Thyroid gland (tissue), 4 donors: ENCODE measurements around the gene SMAP2. TPM values are rescaled to one million over a fixed set of nuclear protein-coding genes. Genes with fewer than 3 reads are reported as not detected.

ENCODE experiments used
- DNase-seq, 2 donors: peaks; one replicate each; pipeline ENCODE4 v3.0.0-alpha.2; 2019
- H3K27ac ChIP-seq, 3 donors: fragments of 200-600 bp; sonication (generic); 1 replicate in 2 of 3; 2 replicates in 1 of 3; pipeline ENCODE4 v1.5.1; 2016 to 2019; ENCODE audit warnings: mild to moderate bottlenecking in 1 of 3, moderate library complexity in 1 of 3
- H3K27me3 ChIP-seq: fragments of 200-600 bp; sonication (generic); one replicate; pipeline ENCODE4 v1.5.1; 2019
- H3K36me3 ChIP-seq, 2 donors: fragments of 200-600 bp; sonication (generic); one replicate each; pipeline ENCODE4 v1.5.1; 2016 to 2019
- H3K4me1 ChIP-seq, 2 donors: fragments of 200-600 bp; sonication (generic); one replicate each; pipeline ENCODE4 v1.5.1; 2017 to 2019
- H3K4me3 ChIP-seq, 3 donors: fragments of 200-600 bp; sonication (generic); replicated peaks in 1 of 3; 1 replicate in 2 of 3; 2 replicates in 1 of 3; pipeline ENCODE4 v1.5.1; 2016; ENCODE audit warnings: mild to moderate bottlenecking in 1 of 3
- H3K9me3 ChIP-seq: fragments of 200-600 bp; sonication (generic); one replicate; pipeline ENCODE4 v1.5.1; 2017
- CTCF ChIP-seq, 6 experiments: fragments of 200-600 bp in 3 of 6; fragments of 450-650 bp in 3 of 6; sonication (generic) in 3 of 6; IDR thresholded peaks; one replicate each; pipeline ENCODE4 v1.5.1; 2016 to 2019; ENCODE audit warnings: antibody characterized with exemption in 6 of 6, mild to moderate bottlenecking in 2 of 6, inconsistent platforms in 1 of 6, moderate library complexity in 1 of 6
- POLR2A ChIP-seq, 2 donors: fragments of 450-650 bp; IDR thresholded peaks; one replicate each; pipeline ENCODE4 v1.6.1; 2017; ENCODE audit warnings: antibody characterized with exemption in 2 of 2, mild to moderate bottlenecking in 2 of 2, moderate library complexity in 1 of 2
- WGBS, 2 donors: methylation state at CpG; one replicate each; pipeline ENCODE4 v1.1.5; 2017; 5-methylcytosine and 5-hydroxymethylcytosine counted together
- intact Hi-C: fragments of 100-400 bp; cut with DNase I; formaldehyde crosslinking; loops from one replicate; pipeline ENCODE4 v1.15.1; 2023
- total RNA-seq, 4 donors: library from RNA; depleted of rRNA; stranded (reverse); fragments of >200 nt; gene quantifications; one replicate each; pipeline ENCODE4 v1.2.3, GENCODE V29; 2016

The SMAP2 gene
- total RNA-seq, 4 donors from 2014 or later: 21.9 to 29.3 (median 26.8) TPM

GRCh38 chr1:40414331-40414730 lies 40.8 kb downstream of the SMAP2 start:
- no peak overlapping the region for H3K4me3 ChIP-seq
- H3K4me1 ChIP-seq: no peaks in the 10 kb centered on the region
- no peak overlapping the region for H3K27ac ChIP-seq
- no peak for DNase-seq
- no peak for TF ChIP-seq POLR2A (IDR thresholded peaks at IDR 0.05)
- TF ChIP-seq CTCF (IDR thresholded peaks at IDR 0.05): no peak
- WGBS, 2 donors: 79 to 99% methylated on average over 3 of the region's 3 CpGs
- no peaks in the 10 kb centered on the region for H3K9me3 ChIP-seq
- intact Hi-C loops: no loop called here
- no peaks in the 10 kb centered on the region for H3K27me3 ChIP-seq
- peaks cover 0 to 29% of the 10 kb centered on the region in 2 donors for H3K36me3 ChIP-seq

GRCh38 chr1:40416709-40417108 lies 43.2 kb downstream of the SMAP2 start:
- no peaks in the 10 kb centered on the region for H3K27me3 ChIP-seq
- peaks cover 0 to 29% of the 10 kb centered on the region in 2 donors for H3K36me3 ChIP-seq
- intact Hi-C loops: no loop called here
- H3K4me1 ChIP-seq: no peaks in the 10 kb centered on the region
- H3K9me3 ChIP-seq: no peaks in the 10 kb centered on the region
- no peak overlapping the region for H3K27ac ChIP-seq
- WGBS, 2 donors: 92 to 95% methylated on average over 4 of the region's 4 CpGs
- no peak for DNase-seq
- no peak overlapping the region for H3K4me3 ChIP-seq
- no peak for TF ChIP-seq POLR2A (IDR thresholded peaks at IDR 0.05)
- no peak for TF ChIP-seq CTCF (IDR thresholded peaks at IDR 0.05)

GRCh38 chr1:40421431-40422384 lies 48.2 kb downstream of the SMAP2 start:
- no peak for DNase-seq
- Histone ChIP-seq H3K4me1 (no peaks in the 10 kb centered on the region), H3K27me3 (no peaks in the 10 kb centered on the region), H3K27ac (no peak overlapping the region), H3K9me3 (no peaks in the 10 kb centered on the region), H3K36me3 (peaks cover 0 to 8% of the 10 kb centered on the region in 2 donors), H3K4me3 (no peak overlapping the region)
- intact Hi-C loops: no loop called here
- no peak for TF ChIP-seq CTCF (IDR thresholded peaks at IDR 0.05)
- no peak for TF ChIP-seq POLR2A (IDR thresholded peaks at IDR 0.05)
- 74 to 78% methylated on average over 15 of the region's 15 CpGs for WGBS, 2 donors

GRCh38 chr1:40422630-40423263 lies 49.2 kb downstream of the SMAP2 start:
- Histone ChIP-seq H3K9me3 (no peaks in the 10 kb centered on the region), H3K36me3 (no peaks in the 10 kb centered on the region), H3K27me3 (no peaks in the 10 kb centered on the region), H3K4me1 (no peaks in the 10 kb centered on the region), H3K4me3 (no peak overlapping the region), H3K27ac (no peak overlapping the region)
- intact Hi-C loops: no loop called here
- 76 to 81% methylated on average over 11 of the region's 11 CpGs for WGBS, 2 donors
- TF ChIP-seq CTCF (IDR thresholded peaks at IDR 0.05) (no peak), POLR2A (IDR thresholded peaks at IDR 0.05) (no peak)
- DNase-seq: no peak

GRCh38 chr1:40423264-40423642 lies 49.7 kb downstream of the SMAP2 start:
- H3K27me3 ChIP-seq: no peaks in the 10 kb centered on the region
- H3K4me1 ChIP-seq: no peaks in the 10 kb centered on the region
- no peaks in the 10 kb centered on the region for H3K9me3 ChIP-seq
- 89 to 97% methylated on average over 4 of the region's 4 CpGs for WGBS, 2 donors
- no peak for TF ChIP-seq CTCF (IDR thresholded peaks at IDR 0.05)
- TF ChIP-seq POLR2A (IDR thresholded peaks at IDR 0.05): no peak
- no peak overlapping the region for H3K27ac ChIP-seq
- no peaks in the 10 kb centered on the region for H3K36me3 ChIP-seq
- no peak overlapping the region for H3K4me3 ChIP-seq
- DNase-seq: no peak
- intact Hi-C loops: no loop called here
